NCI-H1694 treated with DMSO at 0.1 percent for 48 hours (cell line): ENCODE data around the gene PRDM16.

ENCODE experiments used
- DNase-seq: peaks from one replicate; lab custom pipeline; 2025; lab: John Stamatoyannopoulos, UW

PRDM16 gene

DNA sequence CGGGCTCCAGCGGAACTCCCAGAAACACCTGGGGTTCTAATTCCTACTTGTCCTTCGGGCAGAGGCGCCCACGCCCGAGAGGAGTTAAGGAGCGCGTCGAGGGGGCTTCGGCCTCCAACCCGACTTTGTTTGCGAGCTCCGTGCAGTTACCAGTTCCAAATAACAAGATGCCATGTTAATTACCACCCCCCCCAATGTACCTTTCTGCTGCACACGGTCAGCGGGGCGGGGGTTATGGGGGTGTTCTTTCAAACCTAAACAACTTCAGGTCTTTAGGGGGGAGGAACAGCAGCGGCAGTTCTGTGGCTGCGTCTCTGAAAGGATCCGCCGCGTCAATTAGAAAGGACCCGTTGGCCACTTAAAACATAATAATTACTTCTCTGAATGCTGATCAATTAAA is 114.8 kb downstream of the PRDM16 start:
- DNase-seq, result no peak

DNA sequence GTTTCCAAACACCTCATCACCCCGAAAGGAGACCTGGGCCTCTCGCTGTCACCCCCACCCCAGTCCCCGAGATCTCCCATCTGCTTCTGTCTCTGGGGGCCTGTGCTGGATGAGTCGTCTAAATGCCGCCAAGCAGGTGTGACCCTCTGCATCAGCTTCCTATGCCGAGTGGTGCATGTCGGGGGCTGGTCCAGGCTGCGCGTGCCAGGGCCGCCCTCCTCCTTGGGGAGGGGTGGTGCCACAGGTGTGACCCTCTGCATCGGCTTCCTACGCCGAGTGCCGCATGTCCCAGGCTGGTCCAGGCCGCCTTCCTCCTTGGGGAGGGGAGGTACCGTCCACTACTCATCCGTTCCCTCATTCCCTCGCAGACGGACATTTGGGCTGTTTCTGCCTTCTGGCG is 115.7 kb downstream of the PRDM16 start:
- DNase-seq, result no peak

GRCh38 chr1:3185896-3186525 is 117.0 kb downstream of the PRDM16 start:
- DNase-seq, result no peak

DNA sequence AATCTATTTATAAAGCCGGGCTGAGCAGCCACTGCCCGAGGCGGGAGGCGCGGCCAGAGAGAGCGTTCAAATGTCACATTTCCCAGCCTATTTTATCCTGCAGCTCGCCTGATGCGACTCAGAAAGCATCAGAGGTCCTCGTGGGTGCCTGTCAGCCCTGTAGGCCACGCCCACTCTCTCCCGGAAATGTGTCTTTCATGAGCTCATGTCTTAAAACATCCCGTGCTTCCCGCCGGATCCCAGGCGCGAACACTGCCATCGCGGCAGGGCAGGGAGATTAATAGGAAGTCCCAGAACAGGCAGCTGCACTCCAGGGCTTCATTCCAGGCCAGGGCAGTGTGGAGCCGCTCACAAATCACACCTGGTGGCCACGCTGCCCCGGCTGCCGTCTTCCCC is 117.5 kb downstream of the PRDM16 start:
- no peak for DNase-seq

- no peak for DNase-seq
Measured at GRCh38 chr1:3187415-3188149, 118.6 kb downstream of the PRDM16 start.

DNA sequence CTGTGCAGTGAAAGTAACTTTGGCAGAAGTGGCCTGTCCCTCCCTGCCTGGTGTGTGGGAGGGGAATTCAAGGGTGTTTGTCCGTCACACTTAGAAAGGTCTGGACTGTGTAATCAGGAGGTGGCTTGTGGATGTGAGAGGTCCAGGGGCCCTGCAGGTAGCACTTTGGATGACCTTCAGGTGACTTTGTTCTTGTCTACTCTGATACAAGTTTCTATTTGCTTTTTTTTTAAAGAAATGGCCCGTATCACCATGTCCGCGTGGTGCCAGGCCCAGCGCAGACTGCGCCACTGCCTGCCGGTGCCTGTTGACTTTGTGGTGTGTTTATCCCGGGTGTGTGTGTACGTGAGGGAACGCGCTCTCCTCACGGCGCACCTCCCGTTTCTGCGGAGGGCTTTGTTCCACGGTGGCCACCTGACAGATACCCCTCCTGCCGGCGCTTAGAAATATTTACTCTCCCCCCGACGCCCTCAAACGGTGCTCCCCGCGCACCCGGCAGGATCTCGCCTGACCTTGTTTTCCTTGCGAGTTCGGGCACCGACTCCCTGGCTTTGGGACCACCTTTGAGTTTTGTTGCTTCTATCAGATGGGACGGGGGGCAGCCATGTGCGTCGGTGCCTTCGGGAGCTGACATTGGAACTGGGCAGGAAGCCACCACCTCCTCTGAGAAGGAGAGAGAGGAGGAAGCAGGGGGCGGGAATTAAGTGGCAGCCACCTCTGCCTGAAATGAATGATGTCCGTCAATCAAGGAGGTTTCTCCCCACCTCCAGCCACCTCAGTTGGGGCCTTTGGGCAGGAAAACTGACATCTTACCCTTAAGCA is 119.4 kb downstream of the PRDM16 start:
- no peak for DNase-seq

DNA sequence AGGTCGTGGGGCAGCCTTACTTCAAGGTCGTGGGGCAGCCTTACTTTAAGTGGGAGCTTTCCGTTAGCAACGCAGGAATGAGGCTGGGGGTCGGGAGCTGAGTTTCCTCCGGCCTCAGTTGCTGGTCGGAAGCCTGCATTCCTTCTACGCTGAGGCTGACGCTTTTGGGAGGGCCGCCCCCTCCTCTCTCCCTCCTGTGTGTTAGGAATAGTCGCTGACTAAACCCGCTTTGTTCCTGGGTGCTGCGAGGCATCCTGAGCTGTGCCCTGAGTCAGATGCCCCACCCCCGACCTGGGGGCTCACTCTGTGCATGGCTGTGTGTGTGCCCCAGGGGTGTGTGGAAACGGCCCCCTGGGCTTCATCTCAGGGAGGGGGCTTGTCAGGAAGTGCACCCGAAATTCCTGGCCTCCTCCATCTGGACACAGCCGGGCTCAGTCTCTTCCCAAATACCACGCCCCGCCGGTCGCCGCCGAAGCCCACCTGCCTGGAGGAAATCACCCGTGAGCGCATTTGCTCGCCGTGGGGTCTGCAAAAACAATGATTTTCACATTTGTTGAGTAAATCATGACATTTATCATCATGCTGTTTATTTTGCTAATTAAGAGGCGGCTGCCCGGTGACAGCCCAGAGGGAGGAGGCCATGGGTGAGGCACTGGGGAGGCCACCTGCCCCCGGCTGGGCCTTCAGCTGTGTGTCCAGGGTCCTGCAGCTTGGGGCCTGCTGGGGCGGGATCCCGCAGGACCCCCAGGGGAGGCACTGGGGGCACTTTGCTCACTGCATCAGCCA is 121.4 kb downstream of the PRDM16 start:
- no peak for DNase-seq

- no peak for DNase-seq
Measured at GRCh38 chr1:3192361-3192760, 123.4 kb downstream of the PRDM16 start.

DNA sequence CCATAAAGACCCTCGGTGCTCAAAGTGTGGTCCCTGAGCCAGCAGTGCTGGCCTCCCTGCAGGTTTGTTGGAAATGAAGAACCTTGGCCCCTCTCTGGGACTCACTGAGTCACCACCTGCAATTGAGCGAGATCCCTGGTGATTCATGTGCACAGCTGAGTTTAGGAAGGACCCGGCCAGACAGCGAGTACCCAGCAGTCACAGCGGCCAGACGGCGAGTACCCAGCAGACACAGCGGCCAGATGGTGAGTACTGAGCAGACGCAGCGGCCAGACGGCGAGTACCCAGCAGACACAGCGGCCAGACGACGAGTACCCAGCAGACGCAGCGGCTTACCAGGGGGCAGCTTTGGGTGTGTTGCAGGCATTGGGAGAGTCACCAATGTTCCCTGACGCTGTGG is 123.8 kb downstream of the PRDM16 start:
- DNase-seq, result no peak

GRCh38 chr1:3193811-3194210 is 124.8 kb downstream of the PRDM16 start:
- no peak for DNase-seq

DNA sequence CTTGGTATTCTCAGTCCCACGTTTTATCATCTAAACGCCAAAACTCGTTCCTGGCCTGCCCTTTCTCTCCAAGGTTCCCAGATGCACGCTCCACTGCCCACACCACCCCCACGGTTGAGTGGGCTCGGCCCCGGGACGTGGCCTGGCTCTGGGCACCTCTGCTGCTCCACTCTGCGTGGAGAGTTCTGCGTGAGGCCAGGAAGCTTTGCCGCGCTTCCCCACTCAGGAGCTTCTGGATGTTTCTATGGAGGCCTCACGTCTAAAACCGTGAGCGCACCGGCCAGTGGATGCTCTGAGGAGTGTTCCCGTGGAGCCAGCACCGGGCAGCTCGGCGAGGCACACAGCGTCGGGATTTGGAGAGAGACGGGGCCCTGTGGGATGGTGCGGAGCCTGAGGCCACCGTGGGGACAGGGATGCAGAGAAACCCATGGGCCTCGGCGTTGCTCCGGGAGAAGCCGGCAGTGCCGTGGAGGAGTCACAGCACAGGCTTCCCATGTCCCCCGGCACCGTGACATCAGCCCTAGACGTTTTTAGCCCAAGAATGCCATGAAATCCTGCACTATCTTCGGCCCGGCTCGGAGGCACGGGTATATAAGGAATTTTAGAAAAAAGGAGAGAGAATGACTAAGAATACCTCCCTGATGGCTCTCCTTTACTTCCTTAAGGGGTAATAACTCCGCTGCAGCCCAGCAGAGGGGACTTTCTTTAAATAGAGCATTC is 125.9 kb downstream of the PRDM16 start:
- DNase-seq, result no peak

DNA sequence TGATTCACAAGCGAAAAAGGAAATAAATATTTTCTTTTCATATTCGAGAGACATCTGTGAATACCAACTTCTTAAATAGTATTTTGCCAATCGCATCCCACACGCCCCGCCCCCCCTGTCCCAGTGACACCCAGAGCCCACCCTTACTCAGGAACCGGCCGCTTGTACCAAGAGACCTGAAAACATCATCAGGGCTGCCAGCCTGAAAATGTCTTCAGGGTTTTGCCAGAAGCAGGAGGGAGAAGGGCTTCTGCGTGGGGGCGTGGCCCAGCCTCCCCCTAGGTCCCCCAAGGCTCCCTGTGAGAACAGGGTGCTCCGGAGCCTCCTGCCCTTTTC is 126.4 kb downstream of the PRDM16 start:
- no peak for DNase-seq

DNA sequence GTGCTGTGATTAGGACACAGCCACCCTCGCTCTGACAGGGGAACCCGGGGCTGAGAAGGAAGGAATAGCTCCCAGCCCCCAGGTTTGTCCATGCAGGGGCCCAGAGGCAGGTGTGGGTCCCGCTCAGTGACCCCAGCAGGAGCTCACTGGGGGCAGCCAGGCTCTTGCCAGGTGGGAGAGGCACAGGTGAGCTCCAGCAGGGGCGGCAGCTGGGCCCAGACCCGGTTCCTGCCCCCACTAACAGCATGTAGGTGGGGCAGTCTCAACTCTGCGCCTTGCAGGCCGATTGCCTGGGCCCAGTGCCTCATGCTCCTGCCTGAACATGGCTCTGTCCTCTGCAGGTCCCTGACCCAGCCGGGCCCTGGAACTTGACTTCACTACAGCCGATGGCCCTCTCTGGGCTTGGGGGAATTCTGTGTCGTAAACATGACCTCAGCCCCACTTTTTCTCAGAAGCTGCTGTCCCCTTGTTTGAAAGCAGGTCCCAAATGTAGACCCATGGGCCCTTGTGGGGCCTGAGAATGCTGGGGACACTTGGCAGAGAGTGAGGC is 127.0 kb downstream of the PRDM16 start:
- DNase-seq, result no peak

- DNase-seq, result no peak
Measured at GRCh38 chr1:3196577-3197245, 127.7 kb downstream of the PRDM16 start.

DNA sequence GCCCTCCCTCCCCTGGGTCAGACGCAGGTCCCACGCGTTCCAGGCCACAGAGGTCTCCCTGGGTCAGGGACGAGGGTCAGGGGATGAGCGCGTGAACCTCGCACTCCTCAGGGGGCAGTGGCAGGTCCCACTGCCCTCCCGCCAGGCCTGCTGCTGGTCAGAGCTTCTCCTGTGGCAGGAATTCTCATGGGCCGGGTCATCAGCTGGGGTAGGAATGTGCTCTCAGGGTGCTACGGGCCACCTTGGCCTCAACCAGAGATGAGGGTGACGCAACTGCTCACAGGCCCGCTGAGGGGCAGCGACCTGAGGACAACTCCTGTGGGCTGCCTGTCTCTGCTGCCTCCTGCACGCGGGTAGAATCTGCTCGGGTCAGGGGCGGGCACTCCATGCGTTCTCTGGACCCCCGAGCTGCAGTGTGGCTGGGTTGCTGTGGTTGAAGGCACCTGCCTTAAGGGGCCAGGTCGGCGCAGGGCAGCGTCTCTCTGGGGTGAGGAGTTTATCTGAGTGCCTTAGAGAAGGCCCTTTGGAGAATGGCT is 128.8 kb downstream of the PRDM16 start:
- no peak for DNase-seq

DNA sequence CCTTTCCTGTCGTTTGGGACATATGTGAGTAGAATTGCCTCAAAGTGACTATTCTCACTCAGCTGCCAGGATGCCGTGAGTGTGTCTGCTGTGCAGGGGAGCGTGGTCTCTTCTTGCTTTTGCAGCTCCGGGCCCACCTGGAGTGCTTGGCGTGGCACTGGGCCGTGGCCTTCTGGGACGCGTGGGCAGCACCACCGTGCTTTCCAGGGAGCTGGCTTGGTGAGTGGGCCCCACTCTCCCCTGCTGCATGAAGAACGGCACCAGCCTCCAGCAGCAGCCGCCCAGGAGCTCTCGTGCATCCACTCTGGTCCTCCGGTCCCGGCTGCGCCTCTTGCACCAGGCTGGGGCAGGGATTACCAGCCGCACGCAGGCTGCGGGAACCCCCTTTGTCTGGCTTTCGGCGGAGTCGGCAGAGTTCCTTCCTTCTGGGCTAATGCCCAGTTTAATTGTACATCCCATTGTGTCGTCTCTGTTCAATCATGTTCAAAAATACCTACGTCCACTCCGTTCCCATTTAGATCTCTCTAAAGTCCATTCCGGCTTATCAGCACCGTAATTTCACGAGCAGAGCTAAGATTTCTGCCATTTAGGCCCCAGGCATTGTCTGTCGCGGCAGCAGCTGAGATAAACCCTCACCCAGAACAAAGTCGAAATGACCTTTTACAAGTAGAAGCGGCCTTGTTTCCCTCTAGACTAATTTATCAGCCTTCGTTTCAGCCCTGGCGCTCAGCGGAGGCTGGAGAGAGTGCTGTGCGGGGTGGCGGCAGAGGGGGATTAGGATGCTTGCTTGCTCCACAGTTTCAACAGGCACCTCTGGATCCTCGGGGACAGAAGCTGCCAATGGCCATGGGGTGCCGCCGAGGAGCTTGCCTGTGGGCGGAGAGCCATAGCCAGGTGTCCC is 129.6 kb downstream of the PRDM16 start:
- DNase-seq, result no peak

GRCh38 chr1:3204725-3205124 is 135.7 kb downstream of the PRDM16 start:
- DNase-seq, result no peak

GRCh38 chr1:3205815-3206214 is 136.8 kb downstream of the PRDM16 start:
- no peak for DNase-seq

GRCh38 chr1:3206696-3207095 is 137.7 kb downstream of the PRDM16 start:
- DNase-seq, result no peak
